HG02981 (cell line): ENCODE results near the gene PAN3.
"Not testable (repeated sequence)": the region's sequence is repeated elsewhere in the genome, so short reads cannot be mapped to it uniquely, and the experiment has no call there.

Experiments
- ATAC-seq: cut with Tn5 transposase; IDR thresholded peaks from one replicate; pipeline ENCODE4 v1.9.1; 2021; ENCODE audit warnings: mild to moderate bottlenecking, moderate library complexity; ENCODE audit not compliant: unreplicated experiment

Gene PAN3, protein sequence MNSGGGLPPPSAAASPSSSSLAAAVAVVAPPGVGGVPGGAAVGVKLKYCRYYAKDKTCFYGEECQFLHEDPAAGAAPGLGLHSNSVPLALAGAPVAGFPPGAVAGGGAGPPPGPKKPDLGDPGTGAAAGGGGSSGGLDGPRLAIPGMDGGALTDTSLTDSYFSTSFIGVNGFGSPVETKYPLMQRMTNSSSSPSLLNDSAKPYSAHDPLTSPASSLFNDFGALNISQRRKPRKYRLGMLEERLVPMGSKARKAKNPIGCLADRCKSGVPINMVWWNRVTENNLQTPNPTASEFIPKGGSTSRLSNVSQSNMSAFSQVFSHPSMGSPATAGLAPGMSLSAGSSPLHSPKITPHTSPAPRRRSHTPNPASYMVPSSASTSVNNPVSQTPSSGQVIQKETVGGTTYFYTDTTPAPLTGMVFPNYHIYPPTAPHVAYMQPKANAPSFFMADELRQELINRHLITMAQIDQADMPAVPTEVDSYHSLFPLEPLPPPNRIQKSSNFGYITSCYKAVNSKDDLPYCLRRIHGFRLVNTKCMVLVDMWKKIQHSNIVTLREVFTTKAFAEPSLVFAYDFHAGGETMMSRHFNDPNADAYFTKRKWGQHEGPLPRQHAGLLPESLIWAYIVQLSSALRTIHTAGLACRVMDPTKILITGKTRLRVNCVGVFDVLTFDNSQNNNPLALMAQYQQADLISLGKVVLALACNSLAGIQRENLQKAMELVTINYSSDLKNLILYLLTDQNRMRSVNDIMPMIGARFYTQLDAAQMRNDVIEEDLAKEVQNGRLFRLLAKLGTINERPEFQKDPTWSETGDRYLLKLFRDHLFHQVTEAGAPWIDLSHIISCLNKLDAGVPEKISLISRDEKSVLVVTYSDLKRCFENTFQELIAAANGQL

DNA sequence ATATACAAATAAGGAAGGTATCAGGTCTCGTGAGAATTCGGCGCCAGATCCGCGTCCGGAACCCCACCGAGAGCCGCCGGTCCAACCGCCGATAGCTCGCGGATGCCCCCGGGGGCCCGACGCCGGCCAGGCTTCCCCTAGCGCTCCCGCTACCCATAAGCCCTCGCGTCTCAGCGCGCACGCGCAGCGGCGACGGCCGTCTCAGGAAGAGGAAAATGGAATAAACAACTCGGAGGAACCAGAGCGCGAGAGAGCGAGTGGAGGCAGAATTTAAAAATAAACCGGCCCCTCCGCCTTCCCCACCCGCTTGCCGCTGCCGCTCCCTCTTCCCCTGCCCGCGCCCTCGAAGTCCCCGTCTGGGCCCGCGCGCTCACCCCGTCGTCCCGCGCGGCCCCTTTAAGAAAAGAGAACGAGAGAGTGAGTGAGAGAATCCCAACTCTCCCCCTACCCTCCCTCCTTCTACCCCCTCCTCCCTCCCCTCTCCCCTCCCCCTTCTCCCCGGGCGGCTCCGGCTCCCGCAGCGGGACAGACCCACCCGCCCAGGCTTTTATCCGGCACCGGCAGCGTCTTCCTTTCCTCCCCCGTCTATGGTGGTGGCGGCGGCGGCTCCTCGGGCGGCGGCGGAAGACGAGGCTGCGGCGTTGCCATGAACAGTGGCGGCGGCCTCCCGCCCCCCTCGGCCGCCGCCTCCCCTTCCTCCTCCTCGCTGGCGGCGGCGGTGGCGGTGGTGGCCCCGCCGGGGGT is at the start of gene PAN3:
PAN3 (plus strand) TSS at position 534 of the 744 bp plus-strand sequence; CDS start at position 647, 113 bp downstream.
- ATAC-seq = peak; percentile 58

DNA sequence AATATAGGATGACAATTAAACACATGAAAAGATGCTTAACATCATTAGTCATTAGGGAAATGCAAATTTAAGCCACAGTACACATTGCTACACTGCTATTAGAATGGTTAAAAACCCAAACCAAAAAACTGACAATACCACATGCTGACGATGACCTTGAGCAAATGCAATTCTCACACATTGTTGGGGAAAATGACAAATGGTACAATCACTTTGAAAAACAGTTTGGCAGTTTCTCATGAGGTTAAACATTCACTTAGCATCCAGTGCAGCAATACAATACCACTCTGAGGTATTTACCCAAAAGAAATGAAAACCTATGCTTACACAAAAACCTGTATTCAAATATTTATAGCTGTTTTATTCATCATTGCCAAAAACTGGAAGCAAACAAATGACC is 49.3 kb upstream of the PAN3 start:
- ATAC-seq = no peak

DNA sequence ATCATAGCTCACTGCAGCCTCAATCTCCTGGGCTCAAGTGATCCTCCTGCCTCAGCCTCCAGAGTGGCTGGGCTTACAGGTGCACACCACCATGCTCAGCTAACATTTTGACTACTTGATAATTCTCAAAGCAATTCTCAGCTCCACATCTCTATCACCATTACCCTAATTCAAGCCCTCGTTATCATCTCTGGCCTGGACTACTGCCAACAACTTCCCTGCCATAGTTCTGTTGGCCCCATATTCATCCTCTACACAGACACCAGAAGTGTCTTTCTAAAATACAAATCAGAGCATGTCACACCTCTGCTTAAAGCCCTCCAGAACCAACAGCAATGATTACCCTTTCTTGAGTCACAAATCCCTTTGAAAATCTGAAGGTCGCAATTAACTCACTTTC is 45.9 kb upstream of the PAN3 start:
- no peak for ATAC-seq

DNA sequence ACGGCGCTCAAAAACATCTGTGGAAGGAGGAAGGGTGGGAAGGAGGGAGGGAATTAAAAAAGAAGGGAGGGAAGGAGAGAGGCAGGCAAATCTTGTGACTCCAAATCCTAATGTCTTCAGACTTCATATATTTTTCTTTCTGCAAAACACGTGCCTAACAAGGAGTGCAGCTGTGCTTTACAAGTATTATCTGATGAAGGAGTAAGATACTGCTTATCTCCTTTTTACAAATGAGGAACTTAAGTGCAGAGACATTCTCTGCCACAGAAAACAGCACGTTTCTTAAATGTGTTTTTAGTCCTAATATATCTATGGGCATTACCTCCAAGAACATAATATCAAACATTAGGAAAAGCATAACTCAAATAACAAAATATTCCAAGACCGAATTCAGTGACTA is 44.5 kb upstream of the PAN3 start:
- ATAC-seq = no peak

DNA sequence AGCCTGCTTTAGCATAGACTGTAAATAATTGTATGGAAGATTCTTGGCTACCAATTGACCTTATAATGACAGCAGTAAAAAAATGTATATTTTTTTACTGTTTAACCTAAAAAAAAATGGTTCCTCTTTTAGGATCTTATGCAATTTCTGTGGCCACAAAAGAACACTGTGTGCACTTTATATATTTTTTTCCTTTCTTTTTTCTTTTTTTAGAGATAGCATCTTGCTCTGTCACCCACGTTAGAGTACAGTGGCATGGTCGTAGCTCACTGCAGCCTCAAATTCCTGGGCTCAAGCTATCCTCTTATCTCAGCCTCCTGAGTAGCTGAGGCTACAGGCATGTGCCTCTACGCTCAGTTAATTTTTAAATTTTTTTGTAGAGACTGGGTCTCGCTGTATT is 44.0 kb upstream of the PAN3 start:
- no peak for ATAC-seq

DNA sequence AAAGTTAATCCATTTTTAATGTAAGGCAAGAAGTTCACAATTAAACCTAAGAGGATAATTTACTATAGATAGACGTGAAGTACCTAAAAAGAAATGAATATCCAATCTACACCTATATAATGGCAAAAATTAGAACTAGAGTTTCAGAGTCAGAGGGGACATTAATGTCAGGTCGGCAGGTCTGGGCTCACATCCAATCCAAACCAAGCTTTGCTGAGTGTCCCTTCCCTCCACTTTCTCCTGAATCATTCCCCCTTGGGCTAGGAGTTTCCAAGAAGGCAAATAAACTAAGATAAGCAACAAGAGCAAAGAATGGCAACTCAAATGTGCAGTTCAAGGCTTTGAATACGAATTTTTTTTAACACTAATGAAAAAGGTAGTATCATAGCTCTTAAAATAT is 40.8 kb upstream of the PAN3 start:
- ATAC-seq = no peak

DNA sequence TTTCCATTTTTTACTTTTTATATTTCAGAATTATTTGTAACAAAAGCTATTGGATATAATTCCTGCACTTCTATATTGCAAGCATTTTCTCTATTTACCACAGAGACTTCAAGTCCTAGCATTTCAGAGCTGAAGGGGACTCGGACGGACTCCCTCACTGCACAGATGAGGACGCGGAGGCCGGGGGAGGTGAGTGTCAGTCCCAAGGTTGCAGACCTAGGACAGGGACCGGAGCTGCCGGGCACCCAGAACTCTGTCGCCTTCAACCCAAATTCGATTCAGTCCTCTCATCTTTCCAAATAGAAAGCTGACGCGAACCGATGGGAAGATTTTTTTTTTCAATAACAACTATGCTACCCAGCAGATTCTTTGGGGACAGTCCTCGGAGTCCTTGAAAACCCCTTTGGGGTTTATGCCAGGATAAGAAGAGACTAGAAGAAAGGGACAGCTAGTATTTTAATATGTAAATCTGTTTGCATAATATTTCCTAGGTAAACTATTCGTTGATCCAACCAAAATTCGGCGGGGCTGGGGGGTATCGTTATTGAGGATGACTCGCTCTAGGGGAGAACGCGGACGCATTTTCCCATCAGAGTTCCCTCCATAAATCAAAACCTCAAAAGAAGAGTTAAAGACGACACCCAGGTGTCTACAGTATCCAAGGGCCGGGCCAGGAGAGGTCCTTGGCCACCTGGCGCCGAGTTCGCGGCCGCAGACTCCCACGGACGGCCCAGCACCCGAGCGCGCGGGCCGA is 38.8 kb upstream of the PAN3 start:
- ATAC-seq = no peak

DNA sequence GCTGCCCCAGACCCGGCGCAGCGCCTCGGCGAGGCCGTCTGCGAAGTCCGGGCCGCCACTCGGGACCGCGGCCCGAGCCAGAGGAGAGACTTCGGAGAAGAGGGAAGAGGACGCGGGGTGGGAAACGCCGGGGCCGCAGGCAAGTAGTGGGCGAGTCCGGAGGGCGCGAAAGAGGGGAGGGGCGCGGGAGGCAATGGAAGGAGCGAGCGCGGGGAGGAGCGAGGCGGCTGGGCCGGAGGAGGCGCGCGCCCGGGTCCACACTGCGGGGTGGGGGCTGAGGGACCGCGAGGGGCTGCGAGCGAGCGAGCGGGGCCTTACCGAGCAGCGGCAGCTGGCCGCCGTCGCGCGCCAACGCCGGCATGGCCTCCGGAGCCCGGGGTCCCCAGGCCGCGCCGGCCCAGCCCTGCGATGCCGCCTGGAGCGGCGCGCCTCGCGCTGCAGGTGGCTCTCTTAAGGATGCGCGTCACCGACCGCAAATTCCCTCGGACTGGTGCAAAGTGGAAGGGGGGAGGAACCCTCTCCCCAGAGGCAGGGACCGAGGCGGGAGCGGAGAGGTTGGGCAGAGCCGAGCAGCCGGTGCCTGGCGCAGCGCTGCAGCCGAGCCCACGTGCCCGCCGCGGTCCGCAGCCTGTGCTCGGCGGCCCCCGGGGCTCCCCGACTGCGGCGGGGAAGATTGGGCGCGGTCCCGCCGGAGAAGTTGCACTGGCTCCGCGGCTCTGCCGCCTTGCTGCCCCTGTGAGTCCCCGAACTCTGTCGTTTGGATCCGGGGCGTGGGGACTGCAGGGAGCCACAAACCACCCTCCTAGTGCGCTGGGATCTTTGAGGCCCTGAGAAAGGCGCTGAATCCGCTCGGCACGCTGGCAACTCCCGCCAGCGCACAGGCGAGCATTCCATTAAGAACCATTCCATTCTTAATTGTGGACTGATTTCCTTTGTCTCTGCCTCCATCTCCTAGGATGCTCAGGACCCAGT is 37.9 kb upstream of the PAN3 start, which contains the start of gene FLT3:
FLT3 (minus strand) TSS at position 427 of the 972 bp plus-strand sequence; CDS start at position 361, 66 bp downstream.
- ATAC-seq = peak; percentile 52

DNA sequence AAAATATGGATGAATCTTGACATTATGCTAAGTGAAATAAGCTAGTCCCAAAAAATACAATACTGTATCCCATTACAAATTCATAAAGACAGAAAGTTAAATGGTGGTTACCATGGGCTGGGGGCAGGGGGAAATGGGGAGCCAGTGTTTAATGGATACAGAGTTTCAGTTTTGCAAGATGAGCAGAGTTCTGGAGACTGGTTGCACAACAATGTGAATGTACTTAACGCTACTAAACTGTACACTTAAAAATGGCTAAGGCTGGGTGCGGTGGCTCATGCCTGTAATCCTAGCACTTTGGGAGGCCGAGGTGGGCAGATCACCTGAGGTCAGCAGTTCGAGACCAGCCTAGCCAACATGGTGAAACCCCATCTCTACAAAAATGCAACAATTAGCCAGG is 36.5 kb upstream of the PAN3 start:
- ATAC-seq = not testable (repeated sequence)

DNA sequence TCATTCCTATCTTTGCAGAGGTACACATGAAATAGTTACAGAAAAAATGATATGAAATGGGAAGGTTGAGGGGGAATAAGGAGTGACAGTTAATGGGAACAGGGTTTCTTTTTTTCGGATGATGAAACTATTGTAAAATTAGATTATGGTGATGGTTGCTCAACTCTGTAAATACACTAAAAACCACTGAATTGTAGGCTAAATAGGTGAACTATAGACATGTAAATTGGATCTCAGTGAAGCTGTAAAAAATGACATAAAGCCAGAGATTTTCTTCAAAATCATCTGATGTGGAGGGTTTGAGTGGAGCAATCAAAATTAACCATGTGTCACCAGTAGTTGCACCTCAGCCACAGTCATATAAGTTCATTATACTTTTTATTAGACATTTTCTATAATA is 31.4 kb upstream of the PAN3 start:
- no peak for ATAC-seq

DNA sequence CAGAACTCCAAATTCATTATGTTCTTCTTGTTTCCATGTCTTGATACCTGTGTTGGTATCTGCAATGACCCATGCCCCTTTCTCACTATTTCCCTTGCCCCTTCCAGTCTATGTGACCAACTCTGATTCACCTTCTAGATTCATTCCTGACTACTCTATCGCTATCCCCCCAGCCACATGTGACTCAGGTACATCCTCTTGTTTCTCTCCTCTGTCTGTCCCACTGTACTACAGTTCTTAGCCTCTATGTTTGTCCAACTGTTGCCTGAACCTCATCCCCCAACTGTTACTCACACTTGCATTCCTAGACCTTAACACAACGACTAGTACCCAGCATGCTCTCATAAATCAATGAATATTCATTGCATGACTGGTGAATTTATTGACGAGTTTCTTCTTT is 27.9 kb upstream of the PAN3 start:
- ATAC-seq = no peak

DNA sequence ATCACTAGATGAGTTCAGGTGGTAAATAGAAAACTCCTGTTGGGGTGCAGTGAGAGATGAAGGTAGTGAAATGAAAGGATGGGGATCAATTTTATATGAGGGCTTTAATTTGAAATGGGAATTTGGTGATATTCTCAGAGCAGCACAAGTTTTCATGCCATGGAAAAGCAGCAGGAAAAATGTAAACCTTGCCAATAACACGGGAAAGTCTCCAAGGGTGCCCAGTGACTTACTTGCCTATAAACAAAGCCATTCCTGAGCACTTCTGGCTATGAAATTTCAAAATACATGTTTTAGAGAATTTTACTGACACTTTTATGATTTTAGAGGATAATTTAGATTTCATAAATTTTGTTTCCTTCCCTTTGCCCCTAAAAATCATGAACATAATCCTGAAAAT is 21.6 kb upstream of the PAN3 start:
- no peak for ATAC-seq

DNA sequence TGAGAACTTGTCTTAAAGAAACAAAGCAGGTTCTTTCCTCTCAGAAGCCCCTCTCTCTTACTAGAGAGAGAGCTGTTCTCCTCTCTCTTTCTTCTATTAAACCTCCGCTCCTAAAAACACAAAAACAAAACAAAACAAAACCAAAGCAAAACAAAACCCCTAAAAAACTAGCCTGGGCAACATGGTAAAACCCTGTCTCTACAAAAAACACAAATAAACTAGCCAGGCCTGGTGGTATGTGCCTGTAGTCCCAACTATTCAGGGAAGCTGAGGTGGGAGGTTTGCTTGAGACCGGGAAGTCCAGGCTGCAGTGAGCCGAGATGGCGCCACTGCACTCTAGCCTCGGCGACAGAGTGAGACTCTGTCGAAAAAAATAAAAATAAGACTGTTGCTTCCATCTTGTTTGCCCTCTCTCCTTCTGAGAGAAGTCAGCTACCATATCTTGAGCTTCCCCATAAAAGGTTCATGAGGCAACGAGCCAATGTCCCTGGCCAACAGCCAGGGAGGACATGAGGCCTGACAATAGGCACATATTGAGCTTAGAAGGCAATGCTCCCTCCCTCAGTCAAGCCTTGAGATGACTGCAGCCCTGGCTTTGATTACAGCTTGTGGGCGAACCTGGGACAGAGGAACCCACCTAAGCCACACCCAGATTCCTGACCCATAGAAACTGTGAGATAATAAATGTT is 20.5 kb upstream of the PAN3 start:
- no peak for ATAC-seq

DNA sequence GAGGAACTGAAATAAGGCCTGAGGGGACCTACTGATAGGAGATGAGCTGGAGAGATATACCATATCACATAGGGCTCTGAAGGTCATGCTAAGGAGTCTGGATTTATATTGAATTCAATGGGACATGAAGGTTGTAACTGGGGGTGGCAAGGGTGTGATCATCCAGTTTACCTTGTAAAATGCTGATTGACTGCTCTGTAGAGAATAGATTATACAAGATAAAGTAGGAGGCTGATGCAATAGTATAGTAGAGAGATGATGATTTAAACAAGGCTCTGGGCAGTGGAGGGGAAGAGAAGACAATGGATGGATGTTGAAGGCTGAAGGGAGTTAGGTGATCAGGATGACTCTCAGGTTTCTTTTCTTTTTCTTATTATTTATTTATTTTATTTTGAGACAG is 18.0 kb upstream of the PAN3 start:
- ATAC-seq = no peak

DNA sequence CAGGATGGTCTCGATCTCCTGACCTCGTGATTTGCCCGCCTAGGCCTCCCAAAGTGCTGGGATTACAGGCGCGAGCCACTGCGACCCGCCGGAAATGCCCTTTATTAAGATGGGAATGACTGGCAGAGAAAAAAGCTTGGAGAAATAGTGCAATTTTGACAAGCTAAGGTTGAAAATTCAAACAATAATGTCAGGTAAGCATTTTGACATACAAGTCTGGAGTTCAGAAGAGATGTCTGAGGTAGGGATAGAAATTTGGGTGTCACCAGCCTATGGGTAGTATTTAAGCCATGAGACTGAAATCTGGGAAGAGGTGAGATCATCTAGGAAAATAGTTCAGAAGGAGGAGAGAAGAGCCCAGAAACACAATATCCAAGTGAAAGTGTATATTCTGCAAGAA is 17.1 kb upstream of the PAN3 start:
- no peak for ATAC-seq

DNA sequence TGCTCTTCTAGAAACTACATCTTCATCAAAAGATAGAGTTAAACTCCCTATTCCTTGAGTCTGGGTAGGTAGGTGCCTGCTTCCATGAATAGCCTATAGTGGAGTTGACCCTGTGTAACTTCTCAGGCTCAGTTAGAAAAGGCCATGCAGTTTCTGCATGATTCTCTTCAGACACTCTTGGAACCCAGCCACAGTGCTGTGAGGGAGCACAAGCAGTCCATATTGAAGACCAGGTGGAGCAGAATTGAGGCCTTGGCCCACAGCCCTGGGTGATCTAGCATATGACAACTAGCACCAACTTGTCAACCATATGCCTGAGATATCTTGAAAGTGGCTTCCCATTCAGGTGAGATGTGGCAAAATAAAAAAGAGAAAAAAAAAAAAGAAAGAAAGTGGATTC is 10.3 kb upstream of the PAN3 start:
- ATAC-seq = no peak

DNA sequence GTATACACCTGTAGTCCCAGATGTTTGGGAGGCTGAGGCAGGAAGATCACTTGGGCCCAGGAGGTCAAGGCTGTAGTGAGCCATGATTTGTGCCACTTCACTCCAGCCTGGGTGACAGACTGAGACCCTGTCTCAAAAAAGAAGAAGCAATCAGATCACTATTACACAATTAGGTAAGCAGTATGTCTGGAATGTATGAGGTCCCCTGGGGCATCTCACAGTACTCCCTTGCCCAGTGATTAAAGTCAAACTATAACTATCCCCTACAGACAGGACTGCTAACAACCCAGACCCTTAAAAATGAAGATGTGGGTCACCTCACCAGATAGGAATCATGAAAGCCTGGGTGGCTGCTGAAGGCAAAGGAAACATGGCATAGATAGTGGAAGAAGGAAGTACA is 9.4 kb upstream of the PAN3 start:
- ATAC-seq = no peak

DNA sequence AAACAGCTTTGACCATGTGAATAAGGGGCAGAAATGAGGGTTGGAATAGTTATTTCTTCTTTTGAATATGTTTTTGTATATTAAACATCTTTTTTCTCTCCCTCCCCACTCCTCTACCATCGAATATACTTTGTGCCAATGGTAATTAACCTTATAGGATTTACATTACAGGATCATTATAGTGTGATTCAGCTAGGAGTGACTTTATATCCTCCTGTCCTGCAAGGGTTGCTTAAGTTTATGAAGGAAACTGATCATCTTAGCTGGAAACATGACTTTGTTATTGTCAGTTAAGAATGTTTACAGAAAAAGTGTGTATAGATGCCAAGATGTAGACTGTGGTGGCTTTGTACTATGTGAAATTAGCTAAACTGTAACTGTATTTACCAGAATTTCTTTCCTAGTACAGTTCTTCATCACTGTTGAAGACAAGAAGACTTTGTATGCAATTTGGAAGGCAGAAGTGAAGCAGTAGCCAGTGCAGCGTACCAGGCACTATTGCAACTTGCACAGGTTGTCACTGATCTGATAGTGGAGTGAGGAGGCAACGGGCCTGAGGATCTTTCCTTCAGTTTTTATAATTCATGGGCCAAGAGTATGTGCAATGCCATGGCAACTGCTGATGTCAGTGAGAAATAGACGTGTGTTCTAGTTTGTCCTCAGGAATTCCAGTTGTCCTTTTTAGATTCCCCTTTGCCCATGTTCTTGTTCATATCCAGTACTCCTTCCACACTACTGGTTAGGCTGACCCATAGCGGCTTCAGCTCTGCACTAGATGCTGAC is 8.2 kb upstream of the PAN3 start:
- no peak for ATAC-seq
